ENCODE measurements around the gene ADAMTSL5. TPM values are rescaled to one million over a fixed set of nuclear protein-coding genes. Genes with fewer than 3 reads are reported as not detected.

ADAMTSL5 gene
- total and polyA plus RNA-seq, 2 of the 8 experiments (the other 6 are each of a cell fraction or from before 2014, with no cell fraction given) = 0.82 to 0.99 TPM

DNA sequence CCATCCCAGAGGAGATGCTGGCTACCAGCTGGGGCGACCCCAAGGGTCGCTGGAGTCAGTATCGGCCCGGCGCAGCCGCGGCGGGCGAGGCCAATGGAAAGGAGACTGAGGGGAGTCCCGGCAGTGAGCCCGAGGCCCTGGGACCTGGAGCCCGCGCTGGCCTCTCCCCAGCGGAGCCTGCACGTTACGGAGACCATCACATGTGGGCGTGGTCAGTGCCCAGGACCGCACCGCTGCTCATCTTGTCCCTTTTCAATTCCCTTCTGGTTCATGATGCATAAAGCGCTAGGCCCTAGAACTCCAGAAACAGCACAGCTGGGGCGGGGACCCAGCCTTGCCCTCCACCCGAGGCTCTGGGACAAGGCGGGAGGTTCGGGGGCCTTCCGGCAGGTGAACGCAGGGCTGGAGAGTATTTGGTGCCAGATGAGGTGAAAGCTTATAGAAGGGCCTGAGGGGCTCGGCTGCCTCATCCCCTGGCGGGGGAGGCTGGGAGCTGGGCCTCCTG lies 41.8 kb downstream of the ADAMTSL5 start:
- 19% methylated on average over 28 of the region's 28 CpGs; no CpG with 5 or more reads in 1 of the 2 experiments for whole genome bisulfite sequencing, 2 experiments (ENCODE audit: extremely low coverage in 1 of 2, insufficient coverage in 1 of 2, insufficient read length in 1 of 2, insufficient replicate concordance in 2 of 2, low coverage in 1 of 2, low lambda C conversion rate in 2 of 2, missing lambda C conversion rate in 1 of 2)
- Histone ChIP-seq H4K20me1 (replicated peaks in 1 of 2; ENCODE audit: control insufficient read depth in 1 of 2, insufficient read depth in 2 of 2, low read length in 2 of 2) (peaks cover 24 to 55% of the 10 kb centered on the region in 2 experiments), H2BK5ac (ENCODE audit: low read depth, low read length) (no peak overlapping the region), H3K4me3 (ENCODE audit: extremely low read depth in 1 of 4, insufficient read depth in 2 of 4, low read depth in 3 of 4, low read length in 4 of 4) (peak overlapping the region; percentile 29 to 56 (median 36)), H4K8ac (ENCODE audit: extremely low read depth, insufficient read depth, low read length) (no peak overlapping the region; the same call in 1 of the 2 replicates), H2BK120ac (replicated peaks; ENCODE audit: low read depth, low read length) (no peak overlapping the region), H2AFZ (ENCODE audit: low read length) (no peak overlapping the region), H3K36me3 (ENCODE audit: control insufficient read depth in 2 of 4, insufficient read depth in 4 of 4, low read length in 3 of 4) (peaks cover 0 to 38% (median 0%) of the 10 kb centered on the region in 4 experiments; a peak in 2 of 8 replicates), H3K56ac (replicated peaks; ENCODE audit: insufficient read length, low read depth, low read length) (no peak overlapping the region), H3K27me3 (replicated peaks in 1 of 4; ENCODE audit: control insufficient read depth in 3 of 4, extremely low read depth in 1 of 4, insufficient read depth in 3 of 4, low read length in 3 of 4) (peaks cover 53 to 73% (median 70%) of the 10 kb centered on the region in 4 experiments), H2BK12ac (ENCODE audit: low read depth, low read length) (no peak overlapping the region), H3K4me1 (replicated peaks in 1 of 4; ENCODE audit: control insufficient read depth in 3 of 4, insufficient read depth in 4 of 4, low read length in 3 of 4) (peaks cover 0 to 41% (median 21%) of the 10 kb centered on the region in 4 experiments; a peak in 5 of 7 replicates), H2BK15ac (ENCODE audit: low read length) (no peak overlapping the region), H3K9ac (replicated peaks in 1 of 4; ENCODE audit: extremely low read depth in 1 of 4, low read depth in 3 of 4, low read length in 3 of 4) (no peak overlapping the region), H3K27ac (ENCODE audit: low read depth, low read length) (no peak overlapping the region), H2AK5ac (ENCODE audit: low read depth, low read length) (no peak overlapping the region), H3K79me1 (ENCODE audit: low read depth, low read length) (no peaks in the 10 kb centered on the region), H3K9me3 (ENCODE audit: insufficient read depth in 2 of 2, low read depth in 1 of 2, low read length in 1 of 2) (peaks cover 0 to 3% of the 10 kb centered on the region in 2 experiments; a peak in 1 of 4 replicates), H4K5ac (ENCODE audit: insufficient read length, low read depth, low read length) (no peak overlapping the region), H3K23me2 (ENCODE audit: low read depth, low read length) (peaks cover 10% of the 10 kb centered on the region; the same call in 1 of the 2 replicates), H2BK20ac (ENCODE audit: low read length) (no peak overlapping the region), H3K4ac (replicated peaks; ENCODE audit: insufficient read length, low read depth, low read length) (no peak overlapping the region), H3K79me2 (ENCODE audit: control insufficient read depth in 1 of 2, insufficient read depth in 2 of 2, low read length in 2 of 2) (no peaks in the 10 kb centered on the region), H3K14ac (ENCODE audit: insufficient read length) (no peak overlapping the region), H3K18ac (ENCODE audit: extremely low read depth, low read length) (no peak overlapping the region; the same call in 1 of the 2 replicates), H4K91ac (replicated peaks; ENCODE audit: insufficient read length, low read length) (no peak overlapping the region), H3K23ac (ENCODE audit: insufficient read length) (no peak overlapping the region), H3K4me2 (ENCODE audit: insufficient read depth in 1 of 2, low read depth in 2 of 2, low read length in 2 of 2) (peak overlapping the region; percentile 86 to 91)
- FAIRE-seq = no peak
- CTCF ChIA-PET (ENCODE audit: partially characterized antibody) = interaction anchor here (0.7 to 1.9 kb wide), 9 partner anchors 8 to 187 kb away, joined by 3 to 10 read pairs (median 4); no protein-coding TSS in a partner anchor
- peak in 1 of 2 experiments; percentile 82 for DNase-seq (ENCODE audit: low read depth in 1 of 2, low spot score in 2 of 2)
- POLR2A ChIA-PET (ENCODE audit: partially characterized antibody) = interaction anchor here (0.6 to 2.5 kb wide), 14 partner anchors 13 to 375 kb away, joined by 3 to 11 read pairs (median 4); partner anchors contain the start of genes ADAMTSL5 and CIRBP
- TF ChIP-seq SP4 (IDR thresholded peaks at IDR 0.05; ENCODE audit: low read length) (no peak), CBX5 (IDR thresholded peaks at IDR 0.05; ENCODE audit: low read depth, low read length) (no peak), HDAC6 (IDR thresholded peaks at IDR 0.05; ENCODE audit: low read depth, low read length) (no peak), TBP (IDR thresholded peaks at IDR 0.05; ENCODE audit: low read depth, low read length) (no peak), SIRT6 (IDR thresholded peaks at IDR 0.05; ENCODE audit: low read length) (no peak), KDM1A (IDR thresholded peaks at IDR 0.05; ENCODE audit: borderline replicate concordance, low read length) (no peak), FOSL1 (IDR thresholded peaks at IDR 0.05; ENCODE audit: insufficient read depth, low read depth, low read length) (no peak), CHD1 (IDR thresholded peaks at IDR 0.05; ENCODE audit: low read depth, low read length) (peak; percentile 68), RAD21 (IDR thresholded peaks at IDR 0.05 in 1 of 2, conservative IDR thresholded peaks at IDR 0.05 in 1 of 2; ENCODE audit: low read depth in 2 of 2, low read length in 2 of 2) (no peak), KDM5A (IDR thresholded peaks at IDR 0.05; ENCODE audit: low read length) (no peak), POLR2A (IDR thresholded peaks at IDR 0.05; ENCODE audit: control extremely low read depth in 1 of 2, low read depth in 2 of 2, low read length in 2 of 2) (no peak), ASH2L (IDR thresholded peaks at IDR 0.05; ENCODE audit: low read length) (no peak)
- TF ChIP-seq, protein P1, sequence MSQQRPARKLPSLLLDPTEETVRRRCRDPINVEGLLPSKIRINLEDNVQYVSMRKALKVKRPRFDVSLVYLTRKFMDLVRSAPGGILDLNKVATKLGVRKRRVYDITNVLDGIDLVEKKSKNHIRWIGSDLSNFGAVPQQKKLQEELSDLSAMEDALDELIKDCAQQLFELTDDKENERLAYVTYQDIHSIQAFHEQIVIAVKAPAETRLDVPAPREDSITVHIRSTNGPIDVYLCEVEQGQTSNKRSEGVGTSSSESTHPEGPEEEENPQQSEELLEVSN (IDR thresholded peaks at IDR 0.05) = no peak
